ENCODE measurements around the gene MANEA. TPM values are rescaled to one million over a fixed set of nuclear protein-coding genes. Genes with fewer than 3 reads are reported as not detected.
"Not testable (repeated sequence)": the region's sequence is repeated elsewhere in the genome, so short reads cannot be mapped to it uniquely, and the experiment has no call there.

Gene MANEA, protein sequence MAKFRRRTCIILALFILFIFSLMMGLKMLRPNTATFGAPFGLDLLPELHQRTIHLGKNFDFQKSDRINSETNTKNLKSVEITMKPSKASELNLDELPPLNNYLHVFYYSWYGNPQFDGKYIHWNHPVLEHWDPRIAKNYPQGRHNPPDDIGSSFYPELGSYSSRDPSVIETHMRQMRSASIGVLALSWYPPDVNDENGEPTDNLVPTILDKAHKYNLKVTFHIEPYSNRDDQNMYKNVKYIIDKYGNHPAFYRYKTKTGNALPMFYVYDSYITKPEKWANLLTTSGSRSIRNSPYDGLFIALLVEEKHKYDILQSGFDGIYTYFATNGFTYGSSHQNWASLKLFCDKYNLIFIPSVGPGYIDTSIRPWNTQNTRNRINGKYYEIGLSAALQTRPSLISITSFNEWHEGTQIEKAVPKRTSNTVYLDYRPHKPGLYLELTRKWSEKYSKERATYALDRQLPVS
- polyA plus RNA-seq, result 1 to 10 TPM; 4.1 to 9.3 (median 5.3) TPM

GRCh38 chr6:95577304-95578105 lies at the start of gene MANEA:
TSS of gene MANEA (plus strand) at chr6:95577535. CDS start at chr6:95586440, 8,905 bp downstream.
- peak within 1 kb of the TSS; percentile 65 for H3K27ac ChIP-seq (ENCODE audit: low read depth, low read length)
- WGBS, 3 donors, result 0% methylated on average over 58 to 70 of the region's 70 CpGs

DNA sequence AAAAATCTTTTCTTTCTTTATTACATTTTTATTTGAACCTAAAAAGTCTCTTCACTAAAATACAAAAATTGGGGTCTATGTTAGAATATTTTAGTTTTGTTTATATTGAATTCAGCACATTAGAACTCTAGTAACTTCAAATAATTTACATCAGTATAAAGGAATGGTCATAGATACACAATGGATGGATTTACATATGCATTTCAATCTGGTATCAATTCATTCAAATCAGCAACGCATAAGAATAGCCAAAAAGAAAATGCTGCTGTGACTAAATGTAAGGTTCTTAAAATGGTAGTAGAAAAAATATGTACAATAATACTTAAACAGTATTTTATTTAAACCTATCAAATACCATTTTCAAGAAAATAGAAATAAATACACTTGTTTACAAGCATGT lies 47.6 kb upstream of the MANEA start:
- WGBS, 3 donors, result 71 to 88% (median 83%) methylated on average over 1 of the region's 1 CpG
- no peak overlapping the region for H3K27ac ChIP-seq (ENCODE audit: low read depth, low read length)

DNA sequence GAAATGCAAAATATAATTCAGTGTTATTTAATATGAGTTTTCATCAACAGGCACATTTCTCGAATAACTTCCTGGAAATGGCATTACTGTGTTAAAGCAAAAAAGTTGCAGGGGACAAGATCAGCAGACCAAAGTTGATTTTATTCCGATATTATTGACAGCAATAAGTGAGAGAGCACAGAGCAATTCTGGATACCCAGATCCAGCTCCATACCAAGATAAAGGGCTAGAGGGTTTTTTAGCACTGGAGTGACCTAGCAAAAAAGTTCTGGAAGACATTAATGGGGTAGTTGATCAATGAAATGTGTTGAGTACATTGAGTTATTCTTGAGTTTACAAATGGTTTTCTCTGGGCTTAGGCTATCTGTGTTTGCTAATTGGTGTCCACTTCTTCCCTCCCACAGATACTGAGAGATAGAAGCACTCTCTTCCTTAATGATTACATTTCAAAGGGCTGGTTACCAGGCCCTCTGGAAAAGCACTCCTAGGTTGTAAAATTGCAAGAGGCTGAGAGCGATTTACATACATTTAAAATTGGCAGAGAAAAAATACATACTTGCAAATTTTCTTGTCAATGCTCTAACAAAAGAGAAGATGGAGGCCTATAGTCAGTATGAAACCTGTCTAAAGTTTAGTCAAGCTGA lies 47.0 kb upstream of the MANEA start:
- H3K27ac ChIP-seq (ENCODE audit: low read depth, low read length), result no peak overlapping the region
- 55 to 58% (median 57%) methylated on average over 3 of the region's 3 CpGs for WGBS, 3 donors

GRCh38 chr6:95543798-95544197 lies 33.5 kb upstream of the MANEA start:
- 65 to 91% (median 79%) methylated on average over 1 of the region's 1 CpG for WGBS, 3 donors
- no peak overlapping the region for H3K27ac ChIP-seq (ENCODE audit: low read depth, low read length)

DNA sequence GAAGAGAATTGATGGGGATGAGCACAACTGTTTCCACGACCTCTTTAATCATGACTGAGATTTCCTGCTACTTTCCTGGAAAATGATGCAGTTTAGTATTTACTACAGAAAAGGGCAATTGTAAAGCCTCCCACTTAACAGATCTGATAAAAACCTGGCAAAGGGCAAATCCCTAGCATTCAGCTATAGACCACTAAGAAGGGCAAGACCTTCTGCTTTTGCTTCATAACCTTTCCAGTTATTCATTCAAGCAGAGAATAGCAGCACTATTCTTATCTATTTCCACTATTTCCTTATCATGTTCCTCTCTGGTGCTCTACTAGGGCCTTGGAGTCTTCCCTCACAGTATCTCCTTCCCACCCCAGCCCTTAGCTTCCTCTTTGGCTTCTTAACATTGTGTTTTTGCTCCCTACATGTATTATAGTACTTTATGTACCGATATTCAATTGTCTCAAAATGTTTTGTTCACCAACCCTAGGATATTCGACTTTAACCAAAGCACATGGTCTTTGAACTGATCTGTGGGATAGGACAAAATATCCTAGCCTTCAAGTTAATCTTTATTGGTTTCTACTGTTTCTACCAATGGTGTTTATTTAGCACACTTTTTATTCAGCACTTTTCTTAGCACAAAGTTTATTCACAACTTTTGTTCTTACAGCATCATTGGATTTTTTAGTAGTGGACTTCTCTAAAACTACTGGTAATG lies 32.7 kb upstream of the MANEA start:
- WGBS, 3 donors, result 37 to 53% (median 50%) methylated on average over 3 of the region's 3 CpGs
- H3K27ac ChIP-seq (ENCODE audit: low read depth, low read length), result no peak overlapping the region

GRCh38 chr6:95545226-95545625 lies 32.1 kb upstream of the MANEA start:
- H3K27ac ChIP-seq (ENCODE audit: low read depth, low read length), result no peak overlapping the region
- WGBS, 3 donors, result 38 to 53% (median 49%) methylated on average over 3 of the region's 3 CpGs

- WGBS, 3 donors, result 49 to 66% (median 61%) methylated on average over 2 of the region's 2 CpGs
- H3K27ac ChIP-seq (ENCODE audit: low read depth, low read length), result no peak overlapping the region
Measured at GRCh38 chr6:95545686-95546085, 31.6 kb upstream of the MANEA start.

GRCh38 chr6:95546148-95546547 lies 31.2 kb upstream of the MANEA start:
- WGBS, 3 donors, result 90 to 93% (median 91%) methylated on average over 1 of the region's 1 CpG
- no peak overlapping the region for H3K27ac ChIP-seq (ENCODE audit: low read depth, low read length)

DNA sequence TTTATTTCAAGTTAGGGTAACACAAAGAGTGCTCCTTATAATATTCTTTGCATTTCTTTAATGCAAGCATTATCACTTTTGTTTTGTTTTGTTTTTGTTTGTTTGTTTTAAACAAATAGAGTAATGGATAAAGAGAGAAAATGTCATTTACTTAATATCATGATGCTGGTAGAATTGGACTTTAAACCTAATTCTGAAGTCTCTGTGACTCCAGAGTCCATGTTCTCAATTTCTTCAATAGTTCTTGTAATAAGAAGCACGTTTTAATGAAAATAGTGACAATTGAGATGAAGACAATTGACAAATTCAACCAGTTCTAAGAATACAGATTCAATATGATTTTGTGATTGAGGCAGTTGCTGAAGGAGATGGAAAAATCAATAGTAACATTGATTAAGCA lies 30.3 kb upstream of the MANEA start:
- WGBS, 3 donors, result 60 to 90% (median 84%) methylated on average over 1 of the region's 1 CpG
- H3K27ac ChIP-seq (ENCODE audit: low read depth, low read length), result no peak overlapping the region

- WGBS, 3 donors, result 81 to 94% (median 86%) methylated on average over 3 of the region's 3 CpGs
- no peak overlapping the region for H3K27ac ChIP-seq (ENCODE audit: low read depth, low read length)
Measured at GRCh38 chr6:95548188-95548786, 29.0 kb upstream of the MANEA start.

DNA sequence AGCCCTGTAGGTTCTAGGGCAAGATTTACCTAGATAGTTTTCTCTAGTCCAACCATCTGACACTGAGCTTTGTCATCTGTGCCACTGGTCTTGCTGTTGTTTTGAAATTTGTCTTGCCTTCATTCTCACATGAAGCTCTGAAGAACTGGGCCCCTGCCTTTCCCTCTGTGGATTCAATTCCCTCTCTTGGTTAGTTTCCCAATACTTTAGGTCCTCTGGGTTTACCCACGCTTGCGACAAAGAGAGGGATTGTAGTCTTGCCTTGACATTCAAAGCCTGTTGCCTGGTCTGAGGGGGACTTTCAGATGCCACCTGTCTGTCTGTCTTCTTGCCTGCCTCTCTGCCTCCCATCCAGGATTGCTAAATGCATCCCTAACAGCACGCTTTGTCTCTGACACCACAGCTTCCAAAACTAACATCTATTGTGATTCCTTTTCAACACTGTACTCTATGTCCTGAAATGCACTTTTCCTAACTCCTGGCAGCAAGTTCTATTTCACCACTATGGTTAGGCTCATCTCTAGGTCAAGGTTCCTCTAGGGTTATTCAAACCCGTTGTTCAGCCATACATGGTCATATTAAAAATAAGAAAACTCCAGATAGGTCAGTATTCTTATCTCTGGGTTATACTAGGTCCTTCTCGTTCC lies 25.5 kb upstream of the MANEA start:
- H3K27ac ChIP-seq (ENCODE audit: low read depth, low read length), result no peak overlapping the region
- 67 to 81% (median 78%) methylated on average over 5 of the region's 5 CpGs for WGBS, 3 donors

GRCh38 chr6:95553880-95554279 lies 23.5 kb upstream of the MANEA start:
- 63 to 82% (median 77%) methylated on average over 1 of the region's 1 CpG for WGBS, 3 donors
- no peak overlapping the region for H3K27ac ChIP-seq (ENCODE audit: low read depth, low read length)

GRCh38 chr6:95560956-95561355 lies 16.4 kb upstream of the MANEA start:
- H3K27ac ChIP-seq (ENCODE audit: low read depth, low read length), result not testable (repeated sequence)
- 46 to 82% (median 64%) methylated on average over 5 of the region's 5 CpGs for WGBS, 3 donors

- WGBS, 3 donors, result 67 to 82% (median 79%) methylated on average over 5 of the region's 5 CpGs
Measured at GRCh38 chr6:95569560-95569959, 7.8 kb upstream of the MANEA start.

DNA sequence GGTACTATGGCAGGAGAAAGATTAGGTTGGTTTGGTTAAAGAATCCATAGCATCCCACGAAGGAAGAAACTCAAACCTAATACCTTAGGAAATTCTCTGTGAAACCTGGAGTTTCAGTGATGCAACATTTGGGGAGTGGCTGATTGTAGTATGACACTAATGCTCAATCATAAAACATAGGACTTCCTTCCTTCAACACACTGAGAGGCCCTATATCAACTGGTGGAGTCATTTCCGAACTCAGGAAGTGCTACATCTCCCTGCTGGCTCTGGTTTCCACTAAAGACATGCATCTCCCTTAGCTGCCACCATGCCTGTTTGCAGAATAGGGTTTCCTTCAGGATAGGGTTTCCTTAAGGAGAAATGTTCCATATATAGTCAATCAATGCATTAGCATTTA lies 5.2 kb upstream of the MANEA start:
- WGBS, 3 donors, result 60 to 88% (median 61%) methylated on average over 2 of the region's 2 CpGs
- H3K27ac ChIP-seq (ENCODE audit: low read depth, low read length), result no peak overlapping the region

More at GRCh38 chr6:95569560-95569959, 7.8 kb upstream of the MANEA start:
- no peak overlapping the region for H3K27ac ChIP-seq (ENCODE audit: low read depth, low read length)

GRCh38 chr6:95574811-95575210 lies 2.5 kb upstream of the MANEA start:
- H3K27ac ChIP-seq (ENCODE audit: low read depth, low read length), result no peak overlapping the region

DNA sequence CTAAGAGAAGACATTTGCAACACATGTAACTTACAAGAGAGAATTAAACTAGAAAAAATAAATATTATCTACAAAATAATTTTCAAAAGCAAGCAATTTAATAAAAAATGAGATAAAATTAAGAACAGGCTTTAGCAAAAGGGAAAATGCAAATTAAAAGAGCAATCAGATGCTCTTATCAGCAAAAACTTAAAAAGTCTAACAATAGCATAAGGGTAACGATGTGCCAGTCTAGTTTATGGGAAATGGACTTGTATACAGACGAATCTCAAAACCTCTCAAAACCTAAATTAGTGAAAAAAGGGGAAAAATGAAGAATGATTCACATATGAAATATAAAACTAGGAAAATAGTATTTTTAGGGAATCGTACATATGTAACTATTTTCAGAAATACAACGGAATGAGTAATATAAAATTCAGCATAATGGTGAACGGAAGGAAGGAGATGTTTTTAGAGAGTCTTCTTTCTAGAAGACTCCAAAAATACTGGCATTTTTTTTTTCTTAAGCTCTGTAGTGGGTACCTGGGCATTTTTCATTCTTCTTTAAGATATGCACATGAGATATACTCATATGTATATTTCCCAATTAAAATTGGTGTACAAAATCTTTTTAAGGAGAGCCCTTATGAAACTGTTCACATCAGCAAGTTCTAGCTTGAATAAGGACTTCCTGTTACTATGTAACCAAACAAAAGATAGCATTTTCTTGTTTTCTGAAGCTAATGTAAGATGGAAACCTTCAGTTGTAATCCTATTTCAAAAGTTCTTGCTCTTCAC lies 927 bp upstream of the MANEA start:
- H3K27ac ChIP-seq (ENCODE audit: low read depth, low read length), result no peak overlapping the region
- 9 to 15% (median 10%) methylated on average over 5 of the region's 5 CpGs for WGBS, 3 donors
